ENCODE data around the gene RPP14.

- TF ChIP-seq, protein P1, sequence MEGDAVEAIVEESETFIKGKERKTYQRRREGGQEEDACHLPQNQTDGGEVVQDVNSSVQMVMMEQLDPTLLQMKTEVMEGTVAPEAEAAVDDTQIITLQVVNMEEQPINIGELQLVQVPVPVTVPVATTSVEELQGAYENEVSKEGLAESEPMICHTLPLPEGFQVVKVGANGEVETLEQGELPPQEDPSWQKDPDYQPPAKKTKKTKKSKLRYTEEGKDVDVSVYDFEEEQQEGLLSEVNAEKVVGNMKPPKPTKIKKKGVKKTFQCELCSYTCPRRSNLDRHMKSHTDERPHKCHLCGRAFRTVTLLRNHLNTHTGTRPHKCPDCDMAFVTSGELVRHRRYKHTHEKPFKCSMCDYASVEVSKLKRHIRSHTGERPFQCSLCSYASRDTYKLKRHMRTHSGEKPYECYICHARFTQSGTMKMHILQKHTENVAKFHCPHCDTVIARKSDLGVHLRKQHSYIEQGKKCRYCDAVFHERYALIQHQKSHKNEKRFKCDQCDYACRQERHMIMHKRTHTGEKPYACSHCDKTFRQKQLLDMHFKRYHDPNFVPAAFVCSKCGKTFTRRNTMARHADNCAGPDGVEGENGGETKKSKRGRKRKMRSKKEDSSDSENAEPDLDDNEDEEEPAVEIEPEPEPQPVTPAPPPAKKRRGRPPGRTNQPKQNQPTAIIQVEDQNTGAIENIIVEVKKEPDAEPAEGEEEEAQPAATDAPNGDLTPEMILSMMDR (IDR thresholded peaks at IDR 0.05; ENCODE audit: low read depth, low read length, poor library complexity, severe bottlenecking), result no peak
- no peak for TF ChIP-seq EZH2phosphoT487 (IDR thresholded peaks at IDR 0.05; ENCODE audit: borderline replicate concordance, low read length)
Measured at GRCh38 chr3:58337190-58337589, 31.1 kb downstream of the RPP14 start.

Measured in DOHH2 (cell line).